ENCODE results near the gene CDK5RAP2. TPM values are rescaled to one million over a fixed set of nuclear protein-coding genes. Genes with fewer than 3 reads are reported as not detected.
A peak's percentile ranks its signal among the peaks of the same experiment; 100 is the strongest.

CDK5RAP2 gene
- total RNA-seq, 1 donor from 2014 or later: 40.4 TPM

DNA sequence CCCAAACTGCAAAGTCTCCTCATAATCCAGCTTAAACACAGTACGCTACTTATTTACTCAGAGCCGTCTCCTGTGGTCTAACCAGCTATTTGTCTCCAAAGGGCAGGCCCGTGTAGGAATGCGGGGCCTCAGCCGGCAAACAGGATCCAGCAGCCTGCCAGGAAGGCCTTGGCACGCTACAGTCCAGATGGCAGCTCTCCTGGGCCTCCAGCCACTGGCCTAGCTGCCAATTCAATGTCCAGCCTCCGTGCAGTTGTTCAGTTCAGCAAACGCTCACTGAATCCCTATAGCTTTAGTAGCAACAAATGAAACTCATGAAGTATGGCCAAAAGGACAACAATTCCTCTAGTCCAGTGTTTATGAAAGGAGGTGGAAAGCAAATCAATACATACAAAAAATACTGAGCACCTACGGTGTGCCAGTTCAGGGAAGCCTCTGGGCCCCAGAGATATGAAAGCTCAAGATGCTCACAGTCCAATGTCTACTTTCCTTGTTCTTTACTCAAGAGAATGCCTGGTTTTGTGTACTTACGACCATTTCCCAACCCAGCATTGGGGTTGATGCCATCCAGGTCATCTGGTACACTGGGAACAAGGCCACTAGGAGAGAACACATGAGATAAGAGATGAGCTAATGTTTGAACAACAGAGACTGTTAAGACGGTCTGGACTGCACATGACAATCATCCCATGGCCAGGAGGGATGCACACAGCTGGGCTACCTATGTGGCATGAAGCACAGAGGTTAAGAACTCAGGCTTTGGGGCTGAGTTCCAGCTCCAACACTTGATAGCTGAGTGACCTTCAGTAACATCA is 8.3 kb downstream of the CDK5RAP2 start:
- H3K4me3 Mint-ChIP-seq (ENCODE audit: unreplicated experiment): no peak overlapping the region
- no peaks in the 10 kb centered on the region for H3K9me3 Mint-ChIP-seq (ENCODE audit: low read depth)
- peak overlapping the region; percentile 37 for H3K27ac Mint-ChIP-seq (ENCODE audit: unreplicated experiment)
- peaks cover 24% of the 10 kb centered on the region for H3K36me3 Mint-ChIP-seq (ENCODE audit: low read depth)
- H3K27me3 Mint-ChIP-seq (ENCODE audit: low read depth): no peaks in the 10 kb centered on the region
- no peaks in the 10 kb centered on the region for H3K4me1 Mint-ChIP-seq (ENCODE audit: low read depth)
- DNase-seq (ENCODE audit: low spot score): no peak
- TF ChIP-seq, protein P1, sequence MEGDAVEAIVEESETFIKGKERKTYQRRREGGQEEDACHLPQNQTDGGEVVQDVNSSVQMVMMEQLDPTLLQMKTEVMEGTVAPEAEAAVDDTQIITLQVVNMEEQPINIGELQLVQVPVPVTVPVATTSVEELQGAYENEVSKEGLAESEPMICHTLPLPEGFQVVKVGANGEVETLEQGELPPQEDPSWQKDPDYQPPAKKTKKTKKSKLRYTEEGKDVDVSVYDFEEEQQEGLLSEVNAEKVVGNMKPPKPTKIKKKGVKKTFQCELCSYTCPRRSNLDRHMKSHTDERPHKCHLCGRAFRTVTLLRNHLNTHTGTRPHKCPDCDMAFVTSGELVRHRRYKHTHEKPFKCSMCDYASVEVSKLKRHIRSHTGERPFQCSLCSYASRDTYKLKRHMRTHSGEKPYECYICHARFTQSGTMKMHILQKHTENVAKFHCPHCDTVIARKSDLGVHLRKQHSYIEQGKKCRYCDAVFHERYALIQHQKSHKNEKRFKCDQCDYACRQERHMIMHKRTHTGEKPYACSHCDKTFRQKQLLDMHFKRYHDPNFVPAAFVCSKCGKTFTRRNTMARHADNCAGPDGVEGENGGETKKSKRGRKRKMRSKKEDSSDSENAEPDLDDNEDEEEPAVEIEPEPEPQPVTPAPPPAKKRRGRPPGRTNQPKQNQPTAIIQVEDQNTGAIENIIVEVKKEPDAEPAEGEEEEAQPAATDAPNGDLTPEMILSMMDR (IDR thresholded peaks at IDR 0.05): no peak

DNA sequence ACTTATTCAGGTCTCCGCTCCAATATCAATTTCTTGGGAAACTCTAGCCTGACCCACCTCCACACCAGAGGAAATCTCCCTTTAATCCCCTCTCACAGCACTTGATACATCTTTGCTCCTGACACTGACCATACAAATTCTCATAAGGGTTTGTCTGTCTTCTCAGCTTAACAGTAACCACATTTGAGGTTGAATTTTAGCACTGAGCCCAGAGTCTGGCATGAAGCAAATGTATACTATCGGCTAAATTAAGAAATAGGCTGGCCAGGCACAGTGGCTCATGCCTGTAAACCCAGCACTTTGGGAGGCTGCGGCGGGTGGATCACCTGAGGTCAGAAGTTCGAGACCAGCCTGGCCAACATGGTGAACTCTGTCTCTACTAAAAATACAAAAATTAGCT is 9.7 kb downstream of the CDK5RAP2 start:
- no peak overlapping the region for H3K27ac Mint-ChIP-seq (ENCODE audit: unreplicated experiment)
- H3K36me3 Mint-ChIP-seq (ENCODE audit: low read depth): peaks cover 27% of the 10 kb centered on the region
- H3K9me3 Mint-ChIP-seq (ENCODE audit: low read depth): no peaks in the 10 kb centered on the region
- H3K27me3 Mint-ChIP-seq (ENCODE audit: low read depth): no peaks in the 10 kb centered on the region
- H3K4me3 Mint-ChIP-seq (ENCODE audit: unreplicated experiment): no peak overlapping the region
- no peaks in the 10 kb centered on the region for H3K4me1 Mint-ChIP-seq (ENCODE audit: low read depth)
- DNase-seq (ENCODE audit: low spot score): no peak
- TF ChIP-seq, protein P1 (IDR thresholded peaks at IDR 0.05): no peak

DNA sequence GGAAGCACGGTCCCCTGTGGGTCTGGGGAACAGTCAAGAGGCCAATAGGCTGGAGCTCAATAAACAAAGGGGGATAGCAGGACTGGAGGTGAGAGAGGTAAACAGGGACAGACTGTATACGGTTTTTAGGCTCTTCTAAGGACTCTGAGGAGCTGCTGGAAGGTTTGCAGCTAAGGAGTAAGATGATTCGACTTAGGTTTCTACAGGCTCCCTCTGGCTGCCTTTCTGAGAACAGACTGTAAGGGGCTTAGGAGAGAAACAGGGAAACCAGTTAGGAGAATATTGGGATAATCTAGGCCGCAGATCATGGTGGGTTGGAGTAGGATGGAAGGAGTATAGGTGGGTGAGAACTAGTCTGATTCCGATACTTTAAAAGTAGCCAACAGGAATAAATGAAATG is 10.4 kb downstream of the CDK5RAP2 start:
- H3K27ac Mint-ChIP-seq (ENCODE audit: unreplicated experiment): no peak overlapping the region

DNA sequence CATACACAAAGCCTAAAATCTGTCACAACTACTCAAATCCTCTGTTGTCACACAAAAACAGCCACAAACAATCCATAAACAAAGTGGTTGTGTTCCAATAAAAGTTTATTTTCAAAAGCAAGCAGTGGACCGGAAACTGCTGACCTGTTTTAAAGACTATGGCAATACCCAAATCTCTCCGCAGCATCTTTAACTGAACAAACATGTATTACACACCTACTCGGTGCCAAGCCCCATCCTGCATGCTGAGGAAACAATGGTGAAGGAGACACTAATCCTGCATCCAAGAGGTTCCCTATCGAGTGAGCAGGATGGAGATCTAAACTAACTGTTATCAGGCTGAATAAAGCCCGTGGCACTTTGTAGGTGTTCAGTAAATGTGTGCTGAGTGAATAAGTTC is 11.2 kb downstream of the CDK5RAP2 start:
- no peaks in the 10 kb centered on the region for H3K9me3 Mint-ChIP-seq (ENCODE audit: low read depth)
- no peaks in the 10 kb centered on the region for H3K27me3 Mint-ChIP-seq (ENCODE audit: low read depth)
- H3K4me3 Mint-ChIP-seq (ENCODE audit: unreplicated experiment): no peak overlapping the region
- peaks cover 30% of the 10 kb centered on the region for H3K36me3 Mint-ChIP-seq (ENCODE audit: low read depth)
- DNase-seq (ENCODE audit: low spot score): no peak
- no peak overlapping the region for H3K27ac Mint-ChIP-seq (ENCODE audit: unreplicated experiment)
- no peaks in the 10 kb centered on the region for H3K4me1 Mint-ChIP-seq (ENCODE audit: low read depth)
- TF ChIP-seq, protein P1 (IDR thresholded peaks at IDR 0.05): no peak

More for the DNA sequence above, 10.4 kb downstream of the CDK5RAP2 start:
- Mint-ChIP-seq H3K4me1 (ENCODE audit: low read depth) (no peaks in the 10 kb centered on the region), H3K27me3 (ENCODE audit: low read depth) (no peaks in the 10 kb centered on the region), H3K36me3 (ENCODE audit: low read depth) (peaks cover 30% of the 10 kb centered on the region), H3K4me3 (ENCODE audit: unreplicated experiment) (no peak overlapping the region), H3K9me3 (ENCODE audit: low read depth) (no peaks in the 10 kb centered on the region)
- TF ChIP-seq, protein P1 (IDR thresholded peaks at IDR 0.05): peak; percentile 16
- DNase-seq (ENCODE audit: low spot score): no peak

DNA sequence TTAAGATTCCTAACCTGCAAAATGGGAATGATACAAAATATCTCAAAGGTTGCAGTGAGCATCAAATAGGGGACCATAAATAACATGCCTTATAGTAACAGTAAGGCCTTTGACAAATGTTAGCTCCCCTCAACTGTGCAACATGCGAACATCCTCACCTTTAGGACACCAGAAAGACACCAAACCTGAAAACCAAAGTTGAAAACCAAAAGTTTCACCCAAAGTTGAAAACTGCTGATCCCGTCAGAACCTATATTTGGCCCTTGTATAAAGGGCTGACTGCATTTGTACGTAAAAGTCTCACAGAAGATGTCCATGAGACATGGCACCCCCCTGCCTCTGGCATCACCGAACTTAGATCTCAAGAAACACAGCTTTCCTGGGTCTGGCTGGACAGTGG is 12.1 kb downstream of the CDK5RAP2 start:
- no peak for DNase-seq (ENCODE audit: low spot score)
- TF ChIP-seq, protein P1 (IDR thresholded peaks at IDR 0.05): no peak
- Mint-ChIP-seq H3K36me3 (ENCODE audit: low read depth) (peaks cover 31% of the 10 kb centered on the region), H3K9me3 (ENCODE audit: low read depth) (no peaks in the 10 kb centered on the region), H3K4me1 (ENCODE audit: low read depth) (no peaks in the 10 kb centered on the region), H3K27me3 (ENCODE audit: low read depth) (no peaks in the 10 kb centered on the region), H3K27ac (ENCODE audit: unreplicated experiment) (no peak overlapping the region), H3K4me3 (ENCODE audit: unreplicated experiment) (no peak overlapping the region)
